A549 (cell line): ENCODE measurements around the gene TM4SF1. TPM values are rescaled to one million over a fixed set of nuclear protein-coding genes. Genes with fewer than 3 reads are reported as not detected.

Experiments
- ATAC-seq, 2 experiments: fragments of 200-7000 bp in 1 of 2; fragments of >200 bp in 1 of 2; cut with Nextera tagmentation in 1 of 2; cut with Tn5 transposase in 1 of 2; 3 replicates each; pipeline versions ENCODE4 v1.8.0 to v1.9.1; 2018 to 2020; ENCODE audit warnings: mild to moderate bottlenecking in 1 of 2, moderate library complexity in 1 of 2
- CTCF ChIA-PET: fragments of 300-600 bp; sonication (Branson Sonifier 250); formaldehyde crosslinking; extraction: SDS; loops from one replicate; lab custom pipeline; 2021; ENCODE audit warnings: antibody characterized with exemption, inconsistent platforms; lab: Yijun Ruan, JAX
- POLR2A ChIA-PET: fragments of 350-600 bp; formaldehyde crosslinking; extraction: SDS; loops from one replicate; lab custom pipeline; 2021; ENCODE audit warnings: antibody characterized with exemption, inconsistent platforms; lab: Yijun Ruan, JAX
- DNase-seq, 2 experiments: peaks; one replicate each; pipeline versions ENCODE4 v3.0.0 to v3.0.0-alpha.2; 2011 to 2016; ENCODE audit warnings: low read depth in 1 of 2, low spot score in 1 of 2
- FAIRE-seq: peaks from 2 replicates; lab custom pipeline; 2011; peaks lifted over from hg19 to GRCh38; lab: Jason Lieb, UNC
- H3K27ac ChIP-seq, 2 experiments: fragments of >200 bp; sonication (Bioruptor Twin); formaldehyde crosslinking; 3 replicates each; pipeline ENCODE4 v1.5.1; 2016 to 2017
- H3K4me1 ChIP-seq: fragments of >200 bp; sonication (Bioruptor Twin); formaldehyde crosslinking; 3 replicates; pipeline ENCODE4 v1.6.1; 2016
- H3K4me2 ChIP-seq: fragments of >200 bp; sonication (Bioruptor Twin); formaldehyde crosslinking; 3 replicates; pipeline ENCODE4 v1.6.1; 2016
- H3K4me3 ChIP-seq: fragments of >200 bp; sonication (Bioruptor Twin); formaldehyde crosslinking; 3 replicates; pipeline ENCODE4 v1.5.1; 2016
- H3K9me3 ChIP-seq: fragments of >200 bp; sonication (Bioruptor Twin); formaldehyde crosslinking; 3 replicates; pipeline ENCODE4 v1.6.1; 2016
- ATOH8 ChIP-seq: fragments of 250-450 bp; sonication (Bioruptor Pico); IDR thresholded peaks from 2 replicates; pipeline ENCODE4 v1.5.0; 2020; ENCODE audit warnings: low read depth, mild to moderate bottlenecking, moderate library complexity
- BHLHE40 ChIP-seq: IDR thresholded peaks from 2 replicates; pipeline ENCODE4 v1.6.1; 2012; ENCODE audit warnings: low read depth, low read length, inconsistent platforms
- CEBPB ChIP-seq, 2 experiments: fragments of >200 bp in 1 of 2; sonication (Bioruptor Twin) in 1 of 2; formaldehyde crosslinking in 1 of 2; IDR thresholded peaks; 2 replicates each; pipeline ENCODE4 v1.6.1; 2012 to 2016
- CHD4 ChIP-seq: fragments of 200-600 bp; sonication (generic); IDR thresholded peaks from 2 replicates; pipeline ENCODE4 v1.6.1; 2016; ENCODE audit warnings: antibody characterized with exemption, mild to moderate bottlenecking, borderline replicate concordance
- CTCF ChIP-seq: fragments of >200 bp; sonication (Bioruptor Twin); formaldehyde crosslinking; IDR thresholded peaks from 3 replicates; pipeline ENCODE4 v1.5.1; 2016
- E2F6 ChIP-seq: IDR thresholded peaks from 2 replicates; pipeline ENCODE4 v1.6.1; 2012; ENCODE audit warnings: low read depth, borderline replicate concordance
- EHF ChIP-seq: fragments of 250-450 bp; sonication (Bioruptor Pico); IDR thresholded peaks from 2 replicates; pipeline ENCODE4 v1.5.0; 2020; ENCODE audit warnings: mild to moderate bottlenecking
- EHMT2 ChIP-seq: fragments of 200-600 bp; sonication (generic); IDR thresholded peaks from 2 replicates; pipeline ENCODE4 v1.6.1; 2016; ENCODE audit warnings: antibody characterized with exemption, low read depth, mild to moderate bottlenecking, moderate library complexity
- EP300 ChIP-seq, 2 experiments: fragments of >200 bp; sonication (Bioruptor Twin); formaldehyde crosslinking; IDR thresholded peaks; 2 replicates in 1 of 2; 3 replicates in 1 of 2; pipeline ENCODE4 v1.6.1; 2016 to 2017
- ESRRA ChIP-seq: fragments of 150-350 bp; IDR thresholded peaks from 2 replicates; pipeline ENCODE4 v1.6.1; 2014; ENCODE audit warnings: mild to moderate bottlenecking, low read length, borderline replicate concordance
- FOSB ChIP-seq: fragments of 250-450 bp; sonication (Bioruptor Pico); IDR thresholded peaks from 2 replicates; pipeline ENCODE4 v1.5.0; 2020; ENCODE audit warnings: mild to moderate bottlenecking, moderate library complexity
- FOSL2 ChIP-seq, 2 experiments: fragments of 450-650 bp in 1 of 2; fragments of >200 bp in 1 of 2; sonication (Bioruptor Twin) in 1 of 2; formaldehyde crosslinking; IDR thresholded peaks; 2 replicates each; pipeline versions ENCODE4 v1.5.0 to v1.6.1; 2016 to 2020; ENCODE audit warnings: mild to moderate bottlenecking in 1 of 2, moderate library complexity in 1 of 2
- FOXS1 ChIP-seq: fragments of 250-450 bp; sonication (Bioruptor Pico); IDR thresholded peaks from 2 replicates; pipeline ENCODE4 v1.5.0; 2020; ENCODE audit warnings: mild to moderate bottlenecking, moderate library complexity
- HDAC2 ChIP-seq: fragments of 200-600 bp; sonication (generic); IDR thresholded peaks from 2 replicates; pipeline ENCODE4 v1.6.1; 2016
- HEYL ChIP-seq: fragments of 250-450 bp; sonication (Bioruptor Pico); IDR thresholded peaks from 2 replicates; pipeline ENCODE4 v1.8.0; 2021; ENCODE audit warnings: mild to moderate bottlenecking, moderate library complexity
- HMGXB4 ChIP-seq: fragments of 250-450 bp; sonication (Bioruptor Pico); IDR thresholded peaks from 2 replicates; pipeline ENCODE4 v1.5.0; 2021; ENCODE audit warnings: mild to moderate bottlenecking, moderate library complexity, borderline replicate concordance
- HOXA7 ChIP-seq: fragments of 250-450 bp; sonication (Bioruptor Pico); IDR thresholded peaks from 2 replicates; pipeline ENCODE4 v1.5.0; 2020; ENCODE audit warnings: mild to moderate bottlenecking, moderate library complexity
- HOXB13 ChIP-seq: fragments of 250-450 bp; sonication (Bioruptor Pico); IDR thresholded peaks from 2 replicates; pipeline ENCODE4 v1.5.0; 2020; ENCODE audit warnings: low read depth, mild to moderate bottlenecking, moderate library complexity
- HOXB5 ChIP-seq: fragments of 250-450 bp; sonication (Bioruptor Pico); IDR thresholded peaks from 2 replicates; pipeline ENCODE4 v1.5.0; 2020; ENCODE audit warnings: mild to moderate bottlenecking, moderate library complexity
- JUNB ChIP-seq: fragments of >200 bp; sonication (Bioruptor Twin); formaldehyde crosslinking; IDR thresholded peaks from 2 replicates; pipeline ENCODE4 v1.6.1; 2016
- KDM5A ChIP-seq: fragments of 200-600 bp; sonication (generic); IDR thresholded peaks from 2 replicates; pipeline ENCODE4 v1.6.1; 2016; ENCODE audit warnings: antibody characterized with exemption, mild to moderate bottlenecking
- NFE2L2 ChIP-seq: fragments of 150-350 bp; conservative IDR thresholded peaks from 2 replicates; pipeline ENCODE4 v1.6.1; 2014; ENCODE audit warnings: low read length
- POLR2AphosphoS2 ChIP-seq: conservative IDR thresholded peaks from 2 replicates; pipeline ENCODE4 v1.6.1; 2012; ENCODE audit warnings: low read length, improper control_type of control experiment, inconsistent platforms
- RCOR1 ChIP-seq: fragments of 150-350 bp; IDR thresholded peaks from 2 replicates; pipeline ENCODE4 v1.6.1; 2014; ENCODE audit warnings: antibody characterized with exemption, low read length, low read depth
- SREBF2 ChIP-seq: fragments of 450-650 bp; IDR thresholded peaks from 2 replicates; pipeline ENCODE4 v1.6.1; 2014; ENCODE audit warnings: mild to moderate bottlenecking, moderate library complexity
- TP53 ChIP-seq: fragments of 250-450 bp; sonication (Bioruptor Pico); IDR thresholded peaks from 2 replicates; pipeline ENCODE4 v1.5.0; 2021; ENCODE audit warnings: mild to moderate bottlenecking, moderate library complexity
- ZC3H11A ChIP-seq: fragments of 450-650 bp; IDR thresholded peaks from 2 replicates; pipeline ENCODE4 v1.6.1; 2014; ENCODE audit warnings: antibody characterized with exemption, mild to moderate bottlenecking
- WGBS: methylation state at CpG from one replicate; pipeline ENCODE4 v1.1.6; 2017; ENCODE audit errors: missing lambda C conversion rate; 5-methylcytosine and 5-hydroxymethylcytosine counted together
- polyA plus RNA-seq, 4 experiments: library from polyadenylated mRNA; depleted of rRNA in 3 of 4; stranded (reverse); fragments of >200 nt; fragmentation: RNase III in 1 of 4; extraction: RNeasy Plus Mini Kit Qiagen cat#74134 plus additional on column Dnase treatment in 1 of 4; gene quantifications; 2 replicates in 3 of 4; 3 replicates in 1 of 4; pipeline ENCODE4 v1.2.3, GENCODE V29; 2011 to 2017

The TM4SF1 gene
- polyA plus RNA-seq, 2 of the 4 experiments (the other 2 are of a cell fraction): 828 to 1,208 TPM

DNA sequence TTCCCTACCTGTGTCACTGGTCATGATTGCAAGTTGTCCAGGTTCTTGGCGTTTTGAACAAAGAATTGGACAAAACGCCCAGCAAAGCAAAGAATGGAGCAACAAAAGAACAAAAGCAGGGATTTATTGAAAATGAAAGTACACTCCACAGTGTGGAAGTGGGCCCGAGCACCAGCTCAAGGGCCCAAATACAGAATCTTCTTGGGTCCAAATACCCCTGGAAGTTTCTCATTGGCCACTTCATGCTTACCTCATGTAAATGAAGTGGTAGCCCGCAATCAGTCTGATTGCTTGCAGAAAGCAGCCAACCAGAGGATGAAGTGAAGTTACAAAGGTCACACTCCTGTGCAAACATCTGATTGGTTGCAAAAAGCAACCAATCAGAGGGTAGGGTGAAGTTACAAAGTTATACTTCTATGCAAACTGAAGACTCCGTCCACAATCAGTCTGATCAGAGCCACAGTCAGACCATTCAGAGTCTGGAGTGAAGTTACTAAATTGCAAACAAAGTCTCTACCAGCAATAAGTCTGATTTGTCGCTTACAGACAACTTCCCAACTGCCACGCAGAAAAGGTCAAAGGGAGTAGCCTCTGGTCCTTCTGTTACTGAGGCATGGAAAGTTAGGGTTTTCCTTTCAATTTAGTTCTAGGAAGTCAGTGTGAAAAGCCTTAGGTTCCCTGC, 8.3 kb upstream of the TM4SF1 start:
- peaks cover 81% of the 10 kb centered on the region for H3K4me1 ChIP-seq
- DNase-seq: peak in 1 of 2 experiments; percentile 61
- peaks cover 15% of the 10 kb centered on the region; the same call in 2 of the 3 replicates for H3K9me3 ChIP-seq
- peak overlapping the region; percentile 93 to 94 for H3K27ac ChIP-seq
- CTCF ChIA-PET: interaction anchor here (1.0 to 4.9 kb wide), 5 partner anchors 12 to 95 kb away, joined by 3 to 23 read pairs (median 6); partner anchors contain the start of gene TM4SF18
- no peak for ATAC-seq
- no peak for FAIRE-seq
- H3K4me3 ChIP-seq: no peak overlapping the region
- no peak for TF ChIP-seq RCOR1
- peak; percentile 78; the same call in 1 of the 2 replicates for TF ChIP-seq ATOH8 (CRISPR knock-in tag)
- TF ChIP-seq HOXB5 (CRISPR knock-in tag): peak; percentile 10; the same call in 1 of the 2 replicates
- TF ChIP-seq POLR2AphosphoS2: no peak
- TF ChIP-seq EHF (CRISPR knock-in tag): peak; percentile 51
- peak; percentile 85 for TF ChIP-seq FOSB (CRISPR knock-in tag)
- TF ChIP-seq FOSL2 (IDR thresholded peaks at IDR 0.05): no peak
- no peak for TF ChIP-seq FOSL2 (CRISPR knock-in tag; IDR thresholded peaks at IDR 0.05)
- peak; percentile 46; the same call in 1 of the 2 replicates for TF ChIP-seq HEYL (CRISPR knock-in tag)
- peak; percentile 86 for TF ChIP-seq HOXA7 (CRISPR knock-in tag)
- TF ChIP-seq HOXB13 (CRISPR knock-in tag): peak; percentile 16
- H3K4me2 ChIP-seq: peak overlapping the region; percentile 74
- WGBS: 69% methylated on average over 7 of the region's 7 CpGs
- POLR2A ChIA-PET: interaction anchor here (0.6 to 2.8 kb wide), 2 partner anchors 8 to 91 kb away, joined by 4 to 23 read pairs; partner anchors contain the start of gene TM4SF1

DNA sequence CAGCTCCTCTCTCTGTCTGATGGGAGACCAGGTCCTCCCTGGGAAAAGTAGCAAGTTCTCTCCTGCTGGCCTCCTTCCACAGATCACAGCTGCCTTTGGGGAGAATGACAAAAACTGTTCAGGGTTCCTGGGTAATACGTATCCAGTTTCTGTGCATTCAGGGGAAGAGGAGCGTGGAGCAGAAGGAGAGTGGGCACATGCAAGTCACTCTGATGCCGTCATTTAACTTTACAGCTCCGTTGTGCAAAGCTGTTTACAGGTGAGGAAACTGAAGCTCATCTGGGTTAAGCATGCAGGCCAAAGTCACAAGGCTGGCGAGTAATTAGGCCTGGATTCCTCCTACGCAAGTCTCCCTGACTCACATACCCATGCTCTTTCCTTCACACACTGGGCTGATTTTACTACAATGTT, 7.5 kb upstream of the TM4SF1 start:
- POLR2A ChIA-PET: interaction anchor here (0.6 kb wide), 1 partner anchor 92 kb away, joined by 4 read pairs; no protein-coding TSS in a partner anchor
- Histone ChIP-seq H3K4me3 (no peak overlapping the region), H3K4me2 (peak overlapping the region; percentile 74), H3K27ac (peak overlapping the region; percentile 93 to 94), H3K4me1 (peaks cover 77% of the 10 kb centered on the region), H3K9me3 (peaks cover 9% of the 10 kb centered on the region; the same call in 2 of the 3 replicates)
- CTCF ChIA-PET: interaction anchor here (1.0 to 4.9 kb wide), 4 partner anchors 11 to 96 kb away, joined by 3 to 23 read pairs (median 5); no protein-coding TSS in a partner anchor
- ATAC-seq (no peak), DNase-seq (peak in 1 of 2 experiments; percentile 70), FAIRE-seq (no peak)
- WGBS: 73% methylated on average over 6 of the region's 6 CpGs
- TF ChIP-seq KDM5A (no peak), HEYL (CRISPR knock-in tag) (no peak), ESRRA (no peak), FOSL2 (IDR thresholded peaks at IDR 0.05) (no peak), FOSL2 (CRISPR knock-in tag; IDR thresholded peaks at IDR 0.05) (peak; percentile 71), CEBPB (IDR thresholded peaks at IDR 0.05) (no peak), HOXA7 (CRISPR knock-in tag) (peak; percentile 14; the same call in 1 of the 2 replicates), SREBF2 (no peak), E2F6 (no peak), EHF (CRISPR knock-in tag) (peak; percentile 67; the same call in 1 of the 2 replicates), EP300 (IDR thresholded peaks at IDR 0.05) (no peak), HOXB13 (CRISPR knock-in tag) (peak; percentile 85), ZC3H11A (no peak), HMGXB4 (no peak), CHD4 (no peak; the same call in 1 of the 2 replicates), ATOH8 (CRISPR knock-in tag) (peak; percentile 72; the same call in 1 of the 2 replicates), FOXS1 (CRISPR knock-in tag) (0 out of 2 replicates have a peak, but pooled peaks have one; percentile 30), BHLHE40 (no peak), HOXB5 (CRISPR knock-in tag) (peak; percentile 78; the same call in 1 of the 2 replicates), TP53 (CRISPR knock-in tag) (no peak; the same call in none of the 2 replicates), EHMT2 (no peak), HDAC2 (no peak), JUNB (no peak), NFE2L2 (peak; percentile 62; the same call in 1 of the 2 replicates), CTCF (no peak)
